Measurements from ENCODE around the gene ARID1B.
"Not testable (repeated sequence)": the region's sequence is repeated elsewhere in the genome, so short reads cannot be mapped to it uniquely, and the experiment has no call there.

Gene ARID1B

DNA sequence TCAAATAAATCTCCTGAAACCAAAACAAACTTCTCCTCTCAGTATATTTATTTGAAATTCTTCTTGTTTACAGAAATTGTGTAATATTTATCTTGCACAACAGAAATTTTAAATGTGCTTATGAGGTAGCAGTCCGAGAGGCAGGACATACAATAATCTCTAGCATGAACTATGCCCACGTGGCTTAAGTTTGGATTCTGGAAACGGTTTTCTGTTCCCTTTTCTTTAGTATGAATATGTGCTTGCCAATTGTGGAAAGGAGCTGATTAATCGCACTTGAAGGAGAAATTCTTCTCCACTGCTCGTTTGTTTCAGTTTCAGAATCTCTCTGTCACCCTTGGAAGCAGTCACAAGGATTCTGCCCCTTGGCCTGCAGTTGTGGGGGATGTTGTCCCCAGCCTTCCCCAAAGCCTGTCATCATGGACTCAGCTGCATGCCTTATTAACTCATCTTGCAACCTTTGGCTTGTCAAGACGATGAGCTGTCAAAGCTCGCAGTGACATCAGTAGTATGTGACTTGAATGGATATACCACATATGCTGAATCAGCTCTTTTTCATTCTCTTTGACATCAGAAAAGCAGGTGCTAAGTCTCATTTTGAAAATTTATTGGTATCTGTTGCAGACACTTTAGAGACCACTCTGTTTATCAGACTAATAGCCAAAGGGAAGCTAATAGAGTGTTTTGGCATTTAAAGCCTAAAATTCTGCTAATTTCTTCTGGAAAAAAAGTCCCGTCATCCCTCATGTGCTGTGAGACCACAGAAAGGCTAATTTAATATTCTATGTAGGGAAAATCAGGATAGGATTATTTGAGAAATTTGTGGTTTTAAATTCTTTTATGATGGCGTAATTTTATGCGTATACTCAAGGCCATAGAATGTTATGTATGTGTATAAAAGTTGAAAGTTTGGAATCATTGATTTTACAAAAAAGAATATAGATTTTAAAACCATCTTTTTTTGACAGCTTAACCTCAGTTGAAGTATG lies 186.8 kb downstream of the ARID1B start:
- peak in 1 of 2 donors; percentile 31 for DNase-seq (ENCODE audit: low read depth in 2 of 2)

- DNase-seq (ENCODE audit: low read depth in 2 of 2) = no peak
Measured at GRCh38 chr6:156967852-156968251, 190.7 kb downstream of the ARID1B start.

- no peak for DNase-seq (ENCODE audit: low read depth in 2 of 2)
Measured at GRCh38 chr6:156969233-156969632, 192.1 kb downstream of the ARID1B start.

DNA sequence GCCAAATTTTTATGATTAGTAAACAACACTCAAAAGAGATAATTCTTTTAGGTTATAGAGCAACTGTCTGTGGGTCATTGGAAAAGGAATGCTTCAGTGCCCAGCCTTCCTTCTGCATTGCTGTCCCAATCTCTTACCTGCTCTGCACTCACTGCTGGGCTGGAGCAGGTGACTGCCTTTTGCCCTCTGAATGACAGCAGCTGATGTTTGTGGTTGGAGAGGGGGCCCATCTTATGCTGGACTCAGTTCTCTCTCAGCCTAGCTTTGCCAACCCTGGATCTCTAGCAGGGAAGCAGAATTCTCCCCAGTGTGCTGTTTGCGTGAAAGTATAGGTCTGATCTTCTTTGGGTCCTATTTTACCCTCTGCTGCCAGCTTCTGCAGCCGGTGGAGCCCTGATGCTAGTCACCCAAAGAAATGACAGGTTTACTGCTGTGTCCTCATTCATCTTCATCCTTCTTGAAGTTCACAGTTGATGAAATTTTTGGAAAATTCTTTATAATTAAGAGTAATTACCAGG lies 193.5 kb downstream of the ARID1B start:
- DNase-seq (ENCODE audit: low read depth in 2 of 2) = no peak

- DNase-seq (ENCODE audit: low read depth in 2 of 2) = no peak
Measured at GRCh38 chr6:156971153-156971885, 194.1 kb downstream of the ARID1B start.

GRCh38 chr6:156972145-156972544 lies 195.0 kb downstream of the ARID1B start:
- no peak for DNase-seq (ENCODE audit: low read depth in 2 of 2)

- DNase-seq (ENCODE audit: low read depth in 2 of 2) = no peak
Measured at GRCh38 chr6:156974830-156975261, 197.7 kb downstream of the ARID1B start.

- DNase-seq (ENCODE audit: low read depth in 2 of 2) = no peak
Measured at GRCh38 chr6:156975414-156975813, 198.2 kb downstream of the ARID1B start.

DNA sequence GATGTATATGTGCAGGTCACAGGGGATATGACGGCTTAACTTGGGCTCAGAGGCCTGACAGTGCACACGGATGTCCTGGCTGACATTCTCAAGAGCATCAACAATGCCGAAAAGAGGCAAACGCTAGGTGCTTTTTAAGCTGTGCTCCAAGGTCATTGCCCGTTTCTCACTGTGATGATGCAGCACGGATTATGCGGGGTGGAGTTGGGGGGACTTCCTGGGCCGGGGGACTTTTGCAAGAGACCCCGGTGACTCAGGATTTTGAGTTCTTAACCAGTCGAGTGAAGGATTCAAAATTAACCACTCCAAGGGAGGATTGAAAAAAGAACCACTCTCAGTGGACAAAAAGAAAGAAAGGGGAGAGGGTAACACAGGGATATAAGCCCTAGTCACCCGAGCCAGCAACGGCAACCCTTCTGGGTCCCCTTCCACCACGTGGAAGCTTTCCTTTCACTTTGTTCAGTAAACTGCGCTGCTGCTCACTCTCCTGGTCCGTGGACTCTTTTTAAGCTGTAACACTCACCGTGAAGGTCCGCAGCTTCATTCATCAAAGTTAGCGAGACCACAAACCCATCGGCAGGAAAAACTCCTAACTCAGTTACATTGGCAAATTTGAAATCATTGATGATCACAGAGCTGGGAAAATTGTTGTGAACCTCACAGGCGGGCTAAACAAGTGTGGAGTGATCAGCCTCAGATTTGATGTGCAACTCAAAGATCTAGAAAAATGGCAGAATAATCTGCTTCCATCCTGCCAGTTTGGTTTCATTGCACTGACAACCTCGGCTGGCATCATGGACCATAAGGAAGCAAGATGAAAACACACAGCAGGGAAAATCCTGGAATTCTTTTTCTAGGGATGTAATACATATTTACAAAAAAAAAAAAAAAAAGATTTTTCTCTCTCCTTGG lies 199.3 kb downstream of the ARID1B start:
- DNase-seq (ENCODE audit: low read depth in 2 of 2) = no peak

GRCh38 chr6:156977527-156978291 lies 200.5 kb downstream of the ARID1B start:
- no peak for DNase-seq (ENCODE audit: low read depth in 2 of 2)

DNA sequence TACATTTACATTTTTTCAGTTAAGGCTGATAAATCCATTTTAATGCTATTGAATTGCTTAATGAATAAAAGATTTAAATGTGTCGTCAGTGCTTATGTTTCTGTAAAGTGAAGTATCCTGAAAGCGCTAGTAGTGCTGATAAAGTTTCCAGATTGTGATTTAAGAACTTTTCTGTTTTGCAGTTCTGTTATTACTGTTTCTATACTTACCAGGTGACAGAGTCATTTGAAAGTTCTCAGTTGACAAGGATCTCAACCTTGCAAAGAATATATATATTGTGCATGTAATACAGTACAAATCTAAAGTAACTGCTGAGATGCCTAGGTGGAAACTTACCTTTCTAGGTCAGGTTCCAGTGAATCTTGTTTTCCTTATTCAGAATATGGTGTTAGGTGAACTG lies 201.8 kb downstream of the ARID1B start:
- DNase-seq (ENCODE audit: low read depth in 2 of 2) = no peak

DNA sequence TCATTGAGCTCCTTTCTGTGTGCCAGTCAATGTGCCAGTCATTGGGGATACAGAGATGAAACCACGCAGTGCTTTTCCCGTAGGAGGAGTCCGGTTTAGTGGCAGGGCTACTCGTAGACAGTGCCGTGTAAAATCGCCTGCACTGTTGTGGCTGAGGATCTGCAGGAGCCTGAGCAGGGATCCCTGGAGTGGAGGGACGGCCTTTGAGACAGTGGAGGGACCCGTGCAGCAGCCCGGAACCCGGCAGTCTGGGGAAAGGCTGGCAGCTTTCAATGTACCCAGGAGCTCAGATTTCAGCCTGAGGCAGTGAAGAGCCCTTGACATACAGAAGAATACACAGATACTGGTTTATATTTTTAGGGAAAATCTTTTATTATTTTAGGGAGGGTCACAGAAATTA lies 203.3 kb downstream of the ARID1B start:
- no peak for DNase-seq (ENCODE audit: low read depth in 2 of 2)

GRCh38 chr6:156980948-156981347 lies 203.8 kb downstream of the ARID1B start:
- no peak for DNase-seq (ENCODE audit: low read depth in 2 of 2)

DNA sequence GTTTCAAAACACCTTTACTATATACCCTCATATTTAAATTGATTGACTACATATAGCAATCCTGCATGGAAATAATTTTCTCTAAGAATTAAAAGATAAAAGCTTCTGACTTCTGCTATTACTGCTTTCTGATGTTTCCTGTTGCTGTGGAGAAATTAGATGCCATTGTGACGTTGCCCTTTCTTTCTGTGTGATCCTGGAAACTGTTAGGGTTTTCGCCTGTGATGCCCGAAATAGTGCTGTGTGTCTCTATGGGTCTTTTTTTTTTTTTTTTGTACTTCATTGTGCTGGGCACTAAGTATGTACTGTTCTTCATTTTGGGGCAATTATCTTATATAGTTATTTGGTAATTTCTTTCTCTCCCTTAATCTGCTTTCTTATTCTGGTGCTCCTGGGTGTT lies 205.0 kb downstream of the ARID1B start:
- DNase-seq (ENCODE audit: low read depth in 2 of 2) = no peak

DNA sequence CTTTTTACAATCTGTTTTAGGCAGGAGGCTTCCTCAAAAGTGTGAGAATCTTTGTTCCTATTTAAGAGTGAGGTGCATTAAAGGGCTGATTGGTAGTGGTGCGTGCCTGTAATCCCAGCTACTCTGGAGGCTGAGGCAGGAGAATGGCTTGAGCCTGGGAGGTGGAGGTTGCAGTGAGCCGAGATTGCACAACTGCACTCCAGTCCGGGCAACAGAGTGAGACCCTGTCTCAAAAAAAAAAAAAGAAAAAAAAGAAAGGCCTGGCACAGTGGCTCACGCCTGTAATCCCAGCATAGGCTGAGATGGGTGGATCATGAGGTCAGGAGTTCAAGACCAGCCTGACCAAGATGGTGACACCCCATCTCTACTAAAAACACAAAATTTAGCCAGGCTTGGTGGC lies 205.7 kb downstream of the ARID1B start:
- not testable (repeated sequence) for DNase-seq (ENCODE audit: low read depth in 2 of 2)

GRCh38 chr6:156984178-156984738 lies 207.1 kb downstream of the ARID1B start:
- DNase-seq (ENCODE audit: low read depth in 2 of 2) = no peak

- DNase-seq (ENCODE audit: low read depth in 2 of 2) = no peak
Measured at GRCh38 chr6:156985309-156985708, 208.1 kb downstream of the ARID1B start.

DNA sequence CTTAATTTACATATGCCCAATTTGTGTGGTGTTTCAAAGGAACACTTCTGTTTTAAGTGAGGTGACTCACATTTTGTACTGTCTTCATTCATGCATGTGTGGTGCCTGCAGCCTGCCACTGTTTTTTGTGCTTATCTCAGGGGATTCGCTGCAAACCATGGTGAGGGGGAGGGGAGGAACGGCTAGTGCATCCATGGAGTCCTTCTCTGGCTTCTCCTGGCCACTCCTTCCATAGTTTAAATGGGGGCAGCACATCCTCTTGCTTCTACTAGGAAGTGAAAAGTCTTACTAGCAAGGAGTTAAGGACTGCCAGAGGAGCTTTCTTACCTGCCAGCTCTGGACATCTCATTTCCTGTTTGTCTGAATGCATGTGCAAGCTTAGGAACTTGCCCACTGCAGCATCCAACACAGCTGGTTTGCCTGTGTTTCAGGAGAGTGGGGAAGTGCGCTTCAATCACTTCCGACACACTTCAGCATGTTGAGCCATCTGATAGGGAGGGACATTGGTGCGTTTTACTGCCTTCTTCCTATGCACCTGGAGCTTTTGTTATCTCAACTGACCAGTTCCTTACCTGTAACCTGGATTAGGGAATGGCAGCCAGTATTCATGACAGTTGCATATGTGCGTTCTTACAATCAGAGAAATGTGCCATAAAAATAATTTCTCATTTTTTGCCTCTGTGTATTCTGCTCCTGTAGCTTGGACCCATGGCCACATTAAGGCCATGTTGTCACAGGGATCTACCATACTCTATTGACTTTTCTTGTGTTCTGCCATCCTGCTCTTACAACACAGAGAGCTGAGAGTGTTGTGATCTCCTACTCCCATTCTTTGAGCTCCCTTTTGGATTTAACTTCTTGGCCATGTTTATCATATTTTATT lies 211.3 kb downstream of the ARID1B start:
- DNase-seq (ENCODE audit: low read depth in 2 of 2) = no peak

GRCh38 chr6:156989159-156989806 lies 212.1 kb downstream of the ARID1B start:
- no peak for DNase-seq (ENCODE audit: low read depth in 2 of 2)

All from stimulated activated CD8-positive, alpha-beta memory T cell treated with anti-CD3 and anti-CD28 coated beads, Interleukin-2, amount 100 ng/mL, for 48 hours (primary cell).